Stimulated activated effector memory CD8-positive, alpha-beta T cell treated with anti-CD3 and anti-CD28 coated beads, Interleukin-12 subunit alpha, Interleukin-12 subunit beta, amount 100 ng/mL, for 72 hours (primary cell): ENCODE results near the gene RNF17.
"Not testable (repeated sequence)": the region's sequence is repeated elsewhere in the genome, so short reads cannot be mapped to it uniquely, and the experiment has no call there.

Experiments used
- ATAC-seq: fragments of 150-1000 bp; cut with Tn5 transposase; 2 replicates; pipeline ENCODE4 v1.10.0; 2021
- DNase-seq, 2 donors: peaks; one replicate each; pipeline ENCODE4 v3.0.0; 2021 to 2022; ENCODE audit warnings: low spot score in 2 of 2
- H3K27ac Mint-ChIP-seq: one replicate; pipeline ENCODE4 v1.8.0; 2022; ENCODE audit warnings: mild to moderate bottlenecking, mixed read lengths
- H3K36me3 Mint-ChIP-seq: one replicate; pipeline ENCODE4 v1.8.0; 2022; ENCODE audit warnings: mild to moderate bottlenecking, mixed read lengths
- H3K4me1 Mint-ChIP-seq: one replicate; pipeline ENCODE4 v1.8.0; 2022; ENCODE audit warnings: mixed read lengths
- H3K4me3 Mint-ChIP-seq: one replicate; pipeline ENCODE4 v1.8.0; 2022; ENCODE audit warnings: mild to moderate bottlenecking, mixed read lengths
- H3K9me3 Mint-ChIP-seq: one replicate; pipeline ENCODE4 v1.8.0; 2022; ENCODE audit warnings: mixed read lengths

The RNF17 gene

DNA sequence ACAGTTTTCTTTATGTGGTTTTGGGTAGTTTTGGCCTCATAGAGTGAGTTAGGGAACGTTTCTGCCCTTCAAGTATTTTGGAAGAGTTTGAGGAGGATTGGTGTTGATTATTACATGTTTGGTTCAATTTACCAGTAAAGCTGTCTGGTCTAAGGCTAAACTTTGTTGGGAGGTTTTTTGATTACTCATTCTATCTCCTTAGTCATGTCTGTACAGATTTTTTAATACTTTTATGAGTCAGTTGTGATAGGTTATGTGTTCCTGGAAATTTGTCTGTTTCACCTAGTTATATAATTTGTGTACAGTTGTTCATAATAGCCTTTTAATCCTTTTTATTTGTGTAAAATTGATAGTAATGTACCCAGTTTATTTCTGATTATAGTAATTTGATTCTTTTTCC is 20.4 kb downstream of the RNF17 start:
- Mint-ChIP-seq H3K9me3 (peaks cover 3% of the 10 kb centered on the region), H3K4me1 (peaks cover 6% of the 10 kb centered on the region)

DNA sequence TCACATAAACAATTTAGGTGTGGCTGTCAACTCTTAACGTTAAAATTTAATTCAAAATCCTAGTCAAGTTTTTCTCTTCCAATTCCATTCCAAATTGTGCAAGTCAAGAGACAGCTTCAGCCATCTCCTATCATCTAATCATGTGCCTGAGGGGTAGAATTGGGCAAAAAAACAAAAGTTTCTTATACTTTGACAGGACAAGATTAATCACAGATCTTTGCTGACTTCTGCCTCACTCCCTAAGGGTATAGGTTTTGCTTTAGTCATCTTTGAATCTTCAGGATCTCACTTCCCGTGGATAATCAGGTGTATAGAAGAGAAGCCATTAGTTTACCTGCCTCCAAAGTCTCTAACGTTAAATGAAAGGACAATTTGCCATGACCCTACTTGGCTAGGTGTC is 24.6 kb downstream of the RNF17 start:
- ATAC-seq, result no peak
- Mint-ChIP-seq H3K4me3 (no peak overlapping the region), H3K27ac (no peak overlapping the region), H3K9me3 (peaks cover 3% of the 10 kb centered on the region), H3K36me3 (no peaks in the 10 kb centered on the region), H3K4me1 (peaks cover 6% of the 10 kb centered on the region)
- no peak for DNase-seq

More for the DNA sequence above, 20.4 kb downstream of the RNF17 start:
- H3K4me3 Mint-ChIP-seq, result no peak overlapping the region
- ATAC-seq, result peak; percentile 82
- no peak for DNase-seq
- no peaks in the 10 kb centered on the region for H3K36me3 Mint-ChIP-seq
- H3K27ac Mint-ChIP-seq, result no peak overlapping the region

DNA sequence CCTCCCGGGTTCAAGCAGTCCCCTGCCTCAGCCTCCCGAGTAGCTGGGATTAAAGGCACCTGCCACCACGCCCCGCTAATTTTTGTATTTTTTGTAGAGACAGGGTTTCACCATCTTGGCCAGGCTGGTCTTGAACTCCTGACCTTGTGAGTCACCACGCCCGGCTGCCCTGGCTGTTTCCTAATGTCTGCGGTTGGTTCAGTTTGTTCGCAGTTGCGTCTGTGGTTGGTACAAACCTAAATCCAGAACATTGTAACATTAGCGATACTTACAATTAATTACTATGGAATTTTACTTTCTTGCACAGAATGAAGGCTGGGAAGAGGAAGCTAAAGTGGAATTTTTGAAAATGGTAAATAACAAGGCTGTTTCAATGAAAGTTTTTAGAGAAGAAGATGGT is 38.1 kb downstream of the RNF17 start:
- no peak overlapping the region for H3K4me3 Mint-ChIP-seq
- H3K9me3 Mint-ChIP-seq, result no peaks in the 10 kb centered on the region
- no peaks in the 10 kb centered on the region for H3K36me3 Mint-ChIP-seq
- ATAC-seq, result no peak
- no peak for DNase-seq
- H3K4me1 Mint-ChIP-seq, result no peaks in the 10 kb centered on the region
- no peak overlapping the region for H3K27ac Mint-ChIP-seq

DNA sequence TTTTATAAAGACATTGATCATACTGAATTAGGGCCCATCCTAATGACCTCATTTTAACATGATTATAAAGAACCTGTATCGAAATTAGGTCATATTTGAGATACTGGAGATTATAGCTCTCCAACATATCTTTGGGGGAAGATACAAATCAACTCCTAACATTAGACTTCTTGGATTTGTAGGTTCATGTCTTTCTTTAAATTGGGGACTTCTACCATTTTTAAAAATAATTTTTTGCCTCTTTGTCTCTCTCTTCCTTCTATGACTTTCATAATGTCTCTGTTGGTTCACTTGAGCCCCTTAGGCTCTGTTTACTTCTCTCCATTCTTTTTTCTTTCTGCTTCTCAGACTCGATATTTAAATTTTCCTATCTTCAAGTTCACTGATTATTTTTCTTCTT is 57.2 kb downstream of the RNF17 start:
- Mint-ChIP-seq H3K36me3 (no peaks in the 10 kb centered on the region), H3K4me3 (no peak overlapping the region), H3K4me1 (no peaks in the 10 kb centered on the region), H3K27ac (no peak overlapping the region), H3K9me3 (peaks cover 3% of the 10 kb centered on the region)
- ATAC-seq, result no peak
- no peak for DNase-seq

DNA sequence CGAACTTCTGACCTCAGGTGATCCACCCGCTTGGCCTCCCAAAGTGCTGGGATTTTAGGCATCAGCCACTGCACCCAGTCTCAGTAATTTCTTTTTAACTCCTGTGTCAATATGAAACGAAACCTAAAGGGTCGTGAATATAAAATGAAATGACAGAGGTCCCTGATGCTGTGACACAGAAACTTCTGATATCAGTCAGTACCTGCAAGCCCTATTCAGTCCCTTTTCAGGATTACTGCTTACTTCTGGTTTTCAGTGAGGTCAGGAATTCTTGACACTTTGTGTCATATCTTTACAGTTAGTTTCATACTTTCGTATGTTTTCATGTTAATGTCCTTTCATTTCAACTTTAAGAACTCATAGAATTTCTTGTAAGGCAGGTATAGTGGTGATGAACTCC is 58.7 kb downstream of the RNF17 start:
- peak; percentile 83 for ATAC-seq
- Mint-ChIP-seq H3K4me3 (no peak overlapping the region), H3K9me3 (peaks cover 3% of the 10 kb centered on the region), H3K27ac (no peak overlapping the region), H3K4me1 (no peaks in the 10 kb centered on the region), H3K36me3 (no peaks in the 10 kb centered on the region)
- DNase-seq, result no peak

DNA sequence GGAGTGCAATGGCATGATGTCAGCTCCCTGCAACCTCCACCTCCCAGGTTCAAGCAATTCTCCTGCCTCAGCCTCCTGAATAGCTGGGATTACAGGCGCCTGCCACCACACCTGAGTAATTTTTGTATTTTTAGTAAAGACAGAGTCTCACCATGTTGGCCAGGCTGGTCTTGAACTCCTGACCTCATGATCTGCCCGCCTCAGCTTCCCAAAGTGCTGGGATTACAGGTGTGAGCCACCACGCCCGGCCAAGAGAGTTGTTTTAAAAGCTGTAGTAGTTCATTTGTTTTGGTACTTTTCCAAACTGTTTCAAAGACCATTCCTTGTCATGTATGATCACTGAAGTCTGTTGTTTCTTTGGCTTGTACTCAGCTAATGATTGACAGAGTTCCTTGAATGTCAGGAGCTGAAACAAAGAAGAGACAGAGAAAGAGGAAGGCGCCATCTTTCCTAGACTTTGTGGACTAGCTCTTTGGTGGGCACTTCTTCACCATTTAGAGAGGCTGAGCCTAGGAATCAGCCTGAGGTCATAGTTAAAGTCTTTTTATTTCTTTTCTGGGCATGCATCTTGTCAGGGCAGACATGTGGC is 59.2 kb downstream of the RNF17 start:
- not testable (repeated sequence) for DNase-seq, H3K36me3 Mint-ChIP-seq, ATAC-seq, H3K9me3 Mint-ChIP-seq, H3K4me3 Mint-ChIP-seq, H3K4me1 Mint-ChIP-seq, H3K27ac Mint-ChIP-seq

DNA sequence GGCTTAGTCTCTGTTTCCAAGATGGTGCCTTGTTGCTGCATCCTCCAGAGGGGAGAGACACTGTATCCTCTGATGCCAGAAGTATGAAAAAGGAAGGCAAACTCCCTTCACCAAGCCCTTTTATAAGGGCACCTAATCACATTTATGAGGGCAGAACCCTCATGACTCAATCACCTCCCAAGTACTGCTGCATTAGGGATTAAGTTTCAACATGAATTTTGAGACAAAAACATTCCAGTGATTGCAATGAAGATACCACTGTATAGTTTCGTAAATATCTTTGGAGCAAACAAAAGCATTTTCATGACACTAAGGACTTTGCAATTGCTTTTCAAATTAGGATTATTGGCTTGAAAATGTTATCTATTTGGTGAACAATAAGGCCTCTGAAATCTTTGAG is 63.8 kb downstream of the RNF17 start:
- Mint-ChIP-seq H3K27ac (no peak overlapping the region), H3K4me1 (no peaks in the 10 kb centered on the region), H3K9me3 (no peaks in the 10 kb centered on the region), H3K36me3 (no peaks in the 10 kb centered on the region), H3K4me3 (no peak overlapping the region)
- ATAC-seq (no peak), DNase-seq (no peak)

DNA sequence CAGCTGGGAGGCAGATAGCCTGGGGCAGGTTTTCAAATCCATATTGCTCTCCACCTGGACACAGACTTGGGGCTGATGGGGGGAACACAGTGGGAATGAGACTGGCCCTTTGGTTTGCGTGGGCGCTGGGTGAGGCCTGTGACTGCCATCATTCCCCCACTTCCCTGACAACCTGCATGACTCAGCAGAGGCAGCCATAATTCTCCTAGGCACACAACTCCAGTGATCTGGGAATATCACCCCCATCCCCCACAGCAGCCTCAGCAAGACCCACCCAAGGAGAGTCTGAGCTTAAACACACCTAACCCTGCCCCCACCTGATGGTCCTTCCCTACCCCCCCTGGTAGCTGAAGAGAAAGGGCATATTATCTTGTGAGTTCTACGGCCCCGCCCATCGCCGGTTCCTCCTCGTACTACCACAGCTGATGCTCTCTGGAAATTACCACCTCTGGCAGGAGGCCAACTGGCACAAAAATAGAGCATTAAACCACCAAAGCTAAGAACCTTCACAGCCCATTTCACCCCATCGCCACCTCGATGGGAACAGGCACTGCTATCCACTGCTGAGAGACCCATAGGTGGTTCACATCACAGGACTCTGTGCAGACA is 71.0 kb downstream of the RNF17 start:
- no peak for DNase-seq
- no peaks in the 10 kb centered on the region for H3K36me3 Mint-ChIP-seq
- ATAC-seq, result no peak
- no peak overlapping the region for H3K27ac Mint-ChIP-seq
- H3K9me3 Mint-ChIP-seq, result no peaks in the 10 kb centered on the region
- no peak overlapping the region for H3K4me3 Mint-ChIP-seq
- H3K4me1 Mint-ChIP-seq, result no peaks in the 10 kb centered on the region

DNA sequence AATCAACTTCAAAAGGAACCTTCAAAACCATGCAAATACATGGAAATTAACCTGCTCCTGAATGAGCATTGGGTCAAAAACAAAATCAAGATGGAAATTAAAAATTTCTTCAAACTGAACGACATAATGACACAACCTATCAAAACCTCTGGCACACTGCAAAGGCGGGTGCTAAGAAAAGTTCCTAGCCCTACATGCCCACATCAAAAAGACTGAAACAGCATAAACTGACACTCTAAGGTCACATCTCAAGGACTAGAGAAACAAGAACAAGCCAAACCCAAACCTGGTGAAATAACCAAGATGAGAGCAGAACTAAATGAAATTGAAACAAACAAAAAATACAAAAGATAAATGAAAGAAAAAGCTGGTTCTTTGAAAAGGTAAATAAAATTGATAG is 73.6 kb downstream of the RNF17 start:
- not testable (repeated sequence) for ATAC-seq, H3K27ac Mint-ChIP-seq, H3K9me3 Mint-ChIP-seq, H3K4me3 Mint-ChIP-seq, H3K4me1 Mint-ChIP-seq, DNase-seq, H3K36me3 Mint-ChIP-seq

DNA sequence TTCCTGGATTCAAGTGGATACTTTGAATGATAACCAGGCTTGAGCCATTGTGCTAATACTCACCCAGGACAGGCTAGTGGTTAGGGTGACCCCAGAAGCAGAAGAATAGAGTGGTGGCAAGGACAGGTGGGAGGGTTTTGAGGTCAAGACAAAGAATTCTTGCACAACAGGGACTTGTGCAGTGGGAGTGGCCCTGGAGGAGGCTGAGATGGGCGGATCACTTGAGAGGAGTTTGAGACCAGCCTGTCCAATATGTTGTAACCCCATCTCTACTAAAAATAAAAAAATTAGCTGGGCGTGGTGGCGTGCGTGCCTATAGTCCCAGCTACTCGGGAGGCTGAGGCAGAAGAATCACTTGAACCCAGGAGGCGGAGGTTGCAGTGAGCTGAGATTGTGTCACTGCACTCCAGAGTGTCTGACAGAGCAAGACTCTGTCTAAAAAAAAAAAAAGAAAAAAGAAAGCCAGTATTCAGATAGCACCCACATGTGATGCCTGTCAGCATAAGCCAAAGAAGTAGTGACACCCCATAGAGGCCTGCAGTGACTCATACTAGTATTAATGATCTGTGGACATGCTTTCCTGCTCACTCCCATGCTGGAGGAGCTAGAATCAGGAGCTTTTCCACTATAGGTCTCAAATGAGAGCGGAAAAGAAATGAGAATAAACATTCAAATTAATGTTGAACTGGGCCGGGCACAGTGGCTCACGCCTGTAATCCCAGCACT is 78.7 kb downstream of the RNF17 start:
- H3K9me3 Mint-ChIP-seq, result no peaks in the 10 kb centered on the region
- H3K4me1 Mint-ChIP-seq, result no peaks in the 10 kb centered on the region
- H3K27ac Mint-ChIP-seq, result no peak overlapping the region
- H3K36me3 Mint-ChIP-seq, result no peaks in the 10 kb centered on the region
- no peak for DNase-seq
- no peak overlapping the region for H3K4me3 Mint-ChIP-seq
- ATAC-seq, result no peak

DNA sequence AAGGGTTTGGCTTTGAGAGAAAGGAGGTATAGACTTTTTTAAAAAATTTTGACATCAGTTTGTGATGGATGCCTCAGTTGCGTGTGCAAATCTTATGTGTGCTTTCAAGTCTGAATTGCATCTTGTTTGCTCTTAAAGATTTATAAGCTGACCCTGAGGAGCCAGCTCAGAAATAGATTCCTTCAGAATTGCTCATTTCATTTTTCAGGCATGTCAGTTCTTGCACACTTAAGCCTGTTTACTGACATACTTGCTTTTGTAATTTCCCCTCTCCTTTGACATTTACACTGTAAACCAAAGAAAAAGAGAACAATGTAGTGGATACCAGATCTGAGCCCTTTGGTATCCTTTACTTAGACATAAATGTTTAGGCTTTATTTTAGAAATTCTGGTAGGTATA is 87.6 kb downstream of the RNF17 start:
- no peak for DNase-seq
- H3K27ac Mint-ChIP-seq, result no peak overlapping the region
- ATAC-seq, result no peak
- no peak overlapping the region for H3K4me3 Mint-ChIP-seq
- H3K36me3 Mint-ChIP-seq, result no peaks in the 10 kb centered on the region
- H3K9me3 Mint-ChIP-seq, result no peaks in the 10 kb centered on the region
- H3K4me1 Mint-ChIP-seq, result no peaks in the 10 kb centered on the region

DNA sequence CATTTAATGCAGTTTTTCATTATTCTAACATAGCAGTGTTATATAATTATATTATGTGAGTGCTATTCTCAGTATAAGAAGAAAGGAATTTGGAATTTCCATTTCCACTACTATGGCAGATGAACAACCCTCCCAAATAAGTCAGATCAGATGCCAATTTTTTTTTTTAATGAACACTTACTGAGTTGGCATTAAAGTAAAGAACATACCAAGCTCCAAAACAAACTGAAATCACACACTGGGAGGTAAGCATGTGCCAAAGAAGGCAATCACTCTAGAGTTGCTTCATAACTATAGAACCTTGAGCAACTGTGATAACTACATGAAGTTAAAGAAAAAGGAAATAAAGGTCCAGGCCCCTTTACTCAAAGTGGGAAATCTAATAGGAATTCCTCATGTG is 90.3 kb downstream of the RNF17 start:
- no peaks in the 10 kb centered on the region for H3K4me1 Mint-ChIP-seq
- no peaks in the 10 kb centered on the region for H3K9me3 Mint-ChIP-seq
- no peak overlapping the region for H3K4me3 Mint-ChIP-seq
- DNase-seq (no peak), ATAC-seq (no peak)
- no peak overlapping the region for H3K27ac Mint-ChIP-seq
- no peaks in the 10 kb centered on the region for H3K36me3 Mint-ChIP-seq

DNA sequence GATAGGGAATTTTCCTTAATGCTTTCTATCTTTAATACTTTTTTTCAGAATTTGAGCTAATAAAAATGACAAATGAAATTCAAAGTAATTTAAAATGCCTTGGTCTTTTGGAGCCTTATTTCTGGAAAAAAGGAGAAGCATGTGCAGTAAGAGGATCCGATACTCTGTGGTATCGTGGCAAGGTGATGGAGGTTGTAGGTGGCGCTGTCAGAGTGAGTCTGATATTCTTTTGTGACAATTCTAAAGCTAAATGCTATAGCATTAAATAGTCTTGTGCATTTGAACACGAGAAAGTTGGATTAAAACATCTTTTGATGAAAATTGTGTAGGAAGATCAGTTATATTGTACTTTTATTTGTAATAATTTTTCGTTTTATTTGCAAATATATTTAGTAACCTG is 95.0 kb downstream of the RNF17 start:
- H3K36me3 Mint-ChIP-seq, result no peaks in the 10 kb centered on the region
- no peak for ATAC-seq
- no peaks in the 10 kb centered on the region for H3K9me3 Mint-ChIP-seq
- no peak for DNase-seq
- no peak overlapping the region for H3K4me3 Mint-ChIP-seq
- H3K27ac Mint-ChIP-seq, result no peak overlapping the region
- H3K4me1 Mint-ChIP-seq, result no peaks in the 10 kb centered on the region

DNA sequence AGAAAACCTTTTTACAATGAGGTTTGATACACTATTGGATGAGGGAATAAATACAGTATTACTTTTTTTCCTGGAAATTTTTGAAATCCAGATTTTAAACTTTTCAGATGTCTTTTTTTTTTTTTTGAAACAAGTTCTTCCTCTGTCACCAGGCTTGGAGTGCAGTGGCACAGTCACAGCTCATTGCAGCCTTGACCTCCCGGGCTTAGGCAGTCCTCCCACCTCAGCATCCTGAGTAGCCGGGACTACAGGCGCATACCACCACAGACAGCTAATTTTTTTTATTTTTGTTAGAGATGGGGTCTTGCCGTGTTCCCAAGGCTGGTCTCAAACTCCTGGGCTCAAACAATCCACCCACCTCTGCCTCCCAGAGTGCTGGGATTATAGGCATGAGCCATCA is 96.8 kb downstream of the RNF17 start:
- DNase-seq, result no peak
- no peak overlapping the region for H3K4me3 Mint-ChIP-seq

DNA sequence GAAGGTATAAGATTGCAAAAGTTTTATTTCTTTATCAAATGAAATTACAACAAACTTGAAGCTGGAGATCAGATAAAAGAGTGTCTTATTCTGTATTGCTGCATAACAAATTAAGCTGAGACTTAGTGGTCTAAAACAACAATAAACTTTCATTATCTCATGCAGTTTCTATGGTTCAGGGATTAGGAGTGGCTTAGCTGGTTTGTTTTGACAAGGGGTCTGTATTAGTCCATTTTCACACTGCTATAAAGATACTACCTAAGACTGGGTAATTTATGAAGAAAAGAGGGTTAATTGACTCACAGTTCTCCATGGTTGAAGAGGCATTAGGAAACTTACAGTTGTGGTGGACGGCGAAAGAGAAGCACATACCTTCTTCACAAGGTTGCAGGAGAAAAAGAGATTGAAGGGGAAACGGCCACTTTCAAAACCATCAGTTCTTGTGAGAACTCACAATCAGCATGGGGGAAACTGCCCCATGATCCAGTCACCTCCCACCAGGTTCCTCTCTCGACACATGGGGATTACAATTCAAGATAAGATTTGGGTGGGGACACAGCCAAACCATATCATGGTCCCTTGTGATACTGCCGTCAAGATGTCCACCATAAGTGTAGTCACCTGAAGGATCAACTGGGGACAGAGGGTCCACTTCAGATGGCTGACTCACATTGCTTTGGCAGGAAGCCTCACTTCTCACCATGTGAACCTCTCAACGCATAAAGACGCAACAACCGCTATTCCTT is 97.8 kb downstream of the RNF17 start:
- Mint-ChIP-seq H3K4me3 (no peak overlapping the region), H3K36me3 (no peaks in the 10 kb centered on the region), H3K27ac (no peak overlapping the region), H3K9me3 (no peaks in the 10 kb centered on the region), H3K4me1 (no peaks in the 10 kb centered on the region)
- DNase-seq (no peak), ATAC-seq (no peak)

More for the DNA sequence above, 96.8 kb downstream of the RNF17 start:
- no peaks in the 10 kb centered on the region for H3K4me1 Mint-ChIP-seq
- H3K27ac Mint-ChIP-seq, result no peak overlapping the region
- no peak for ATAC-seq
- H3K36me3 Mint-ChIP-seq, result no peaks in the 10 kb centered on the region
- no peaks in the 10 kb centered on the region for H3K9me3 Mint-ChIP-seq
